Suprapubic skin (tissue), 4 donors: Measurements from ENCODE around the gene TCF23. TPM values are rescaled to one million over a fixed set of nuclear protein-coding genes. Genes with fewer than 3 reads are reported as not detected.

Experiments used
- DNase-seq, 2 donors: peaks; one replicate each; pipeline ENCODE4 v3.0.0-alpha.2; 2019; ENCODE audit warnings: low spot score in 2 of 2
- H3K27ac ChIP-seq: fragments of 200-600 bp; sonication (generic); one replicate; pipeline ENCODE4 v1.5.1; 2019
- H3K27me3 ChIP-seq: fragments of 200-600 bp; sonication (generic); one replicate; pipeline ENCODE4 v1.5.1; 2019
- H3K36me3 ChIP-seq: fragments of 200-600 bp; sonication (generic); one replicate; pipeline ENCODE4 v1.5.1; 2019
- H3K4me1 ChIP-seq: fragments of 200-600 bp; sonication (generic); one replicate; pipeline ENCODE4 v1.5.1; 2019
- H3K4me3 ChIP-seq: fragments of 200-600 bp; sonication (generic); one replicate; pipeline ENCODE4 v1.5.1; 2019; ENCODE audit warnings: mild to moderate bottlenecking
- H3K9me3 ChIP-seq: fragments of 200-600 bp; sonication (generic); one replicate; pipeline ENCODE4 v1.5.1; 2019
- CTCF ChIP-seq, 2 donors: fragments of 200-600 bp in 1 of 2; fragments of 450-650 bp in 1 of 2; sonication (generic) in 1 of 2; IDR thresholded peaks; one replicate each; pipeline ENCODE4 v1.5.1; 2016 to 2019; ENCODE audit warnings: antibody characterized with exemption in 2 of 2, mild to moderate bottlenecking in 1 of 2, moderate library complexity in 1 of 2
- EP300 ChIP-seq: sonication (generic); formaldehyde crosslinking; IDR thresholded peaks from one replicate; pipeline ENCODE4 v1.6.1; 2017; ENCODE audit warnings: antibody characterized with exemption
- POLR2A ChIP-seq, 2 donors: fragments of 450-650 bp; IDR thresholded peaks; one replicate each; pipeline ENCODE4 v1.6.1; 2017; ENCODE audit warnings: antibody characterized with exemption in 2 of 2, mild to moderate bottlenecking in 2 of 2, moderate library complexity in 2 of 2
- POLR2AphosphoS5 ChIP-seq, 3 donors: sonication (generic); formaldehyde crosslinking; IDR thresholded peaks; one replicate each; pipeline ENCODE4 v1.6.1; 2017; ENCODE audit warnings: antibody characterized with exemption in 3 of 3
- WGBS: methylation state at CpG from one replicate; pipeline ENCODE4 v1.1.5; 2018; 5-methylcytosine and 5-hydroxymethylcytosine counted together
- total RNA-seq, 4 donors: library from RNA; depleted of rRNA; stranded (reverse); fragments of >200 nt; gene quantifications; one replicate each; pipeline ENCODE4 v1.1.0, GENCODE V29; 2016

Gene TCF23
- total RNA-seq, 4 donors from 2014 or later: 0.11 TPM; not detected in 3

GRCh38 chr2:27125104-27125503 lies 23.7 kb upstream of the TCF23 start:
- 92% methylated on average over 3 of the region's 3 CpGs for WGBS
- no peaks in the 10 kb centered on the region for H3K27me3 ChIP-seq
- no peak overlapping the region for H3K4me3 ChIP-seq
- H3K27ac ChIP-seq: no peak overlapping the region
- H3K9me3 ChIP-seq: no peaks in the 10 kb centered on the region
- no peak for DNase-seq
- TF ChIP-seq POLR2AphosphoS5 (IDR thresholded peaks at IDR 0.05) (no peak), CTCF (IDR thresholded peaks at IDR 0.05) (no peak), POLR2A (IDR thresholded peaks at IDR 0.05) (no peak), EP300 (no peak)
- peaks cover 14% of the 10 kb centered on the region for H3K4me1 ChIP-seq
- peaks cover 7% of the 10 kb centered on the region for H3K36me3 ChIP-seq

DNA sequence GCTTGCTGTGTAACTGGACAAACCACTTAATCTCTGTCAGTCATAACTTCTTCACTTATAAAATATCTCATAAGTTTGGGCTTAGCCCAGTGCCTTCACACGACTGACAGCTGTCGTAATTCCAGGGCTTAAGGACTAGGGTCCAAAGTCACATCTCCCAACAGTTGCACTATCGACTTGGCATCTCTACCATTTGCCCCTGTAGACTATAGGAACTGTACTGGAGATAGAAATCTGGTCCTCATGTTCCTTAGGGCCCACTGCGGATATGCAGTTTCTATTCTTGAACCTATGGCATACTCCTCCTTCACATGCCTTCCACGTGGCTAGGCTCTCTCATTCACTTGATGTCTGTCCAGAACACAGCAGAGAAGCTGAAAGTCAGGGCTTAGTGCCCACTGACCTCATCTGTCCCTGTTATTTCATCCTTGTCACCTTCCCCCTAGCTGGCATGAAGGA lies 22.5 kb upstream of the TCF23 start:
- peak in 1 of 2 donors; percentile 6 for DNase-seq
- no peak overlapping the region for H3K27ac ChIP-seq
- WGBS: 52% methylated on average over 5 of the region's 5 CpGs
- H3K27me3 ChIP-seq: no peaks in the 10 kb centered on the region
- H3K9me3 ChIP-seq: no peaks in the 10 kb centered on the region
- H3K36me3 ChIP-seq: peaks cover 19% of the 10 kb centered on the region
- H3K4me3 ChIP-seq: no peak overlapping the region
- TF ChIP-seq EP300 (no peak), POLR2A (IDR thresholded peaks at IDR 0.05) (no peak), CTCF (IDR thresholded peaks at IDR 0.05) (no peak), POLR2AphosphoS5 (IDR thresholded peaks at IDR 0.05) (no peak)
- peaks cover 14% of the 10 kb centered on the region for H3K4me1 ChIP-seq

GRCh38 chr2:27127883-27128667 lies 20.7 kb upstream of the TCF23 start:
- 71% methylated on average over 2 of the region's 9 CpGs for WGBS
- H3K4me3 ChIP-seq: no peak overlapping the region
- H3K36me3 ChIP-seq: peaks cover 33% of the 10 kb centered on the region
- H3K9me3 ChIP-seq: no peaks in the 10 kb centered on the region
- peaks cover 18% of the 10 kb centered on the region for H3K4me1 ChIP-seq
- TF ChIP-seq CTCF (IDR thresholded peaks at IDR 0.05) (no peak), POLR2A (IDR thresholded peaks at IDR 0.05) (no peak), EP300 (no peak), POLR2AphosphoS5 (IDR thresholded peaks at IDR 0.05) (no peak)
- peak in 1 of 2 donors; percentile 26 for DNase-seq
- no peaks in the 10 kb centered on the region for H3K27me3 ChIP-seq
- no peak overlapping the region for H3K27ac ChIP-seq

DNA sequence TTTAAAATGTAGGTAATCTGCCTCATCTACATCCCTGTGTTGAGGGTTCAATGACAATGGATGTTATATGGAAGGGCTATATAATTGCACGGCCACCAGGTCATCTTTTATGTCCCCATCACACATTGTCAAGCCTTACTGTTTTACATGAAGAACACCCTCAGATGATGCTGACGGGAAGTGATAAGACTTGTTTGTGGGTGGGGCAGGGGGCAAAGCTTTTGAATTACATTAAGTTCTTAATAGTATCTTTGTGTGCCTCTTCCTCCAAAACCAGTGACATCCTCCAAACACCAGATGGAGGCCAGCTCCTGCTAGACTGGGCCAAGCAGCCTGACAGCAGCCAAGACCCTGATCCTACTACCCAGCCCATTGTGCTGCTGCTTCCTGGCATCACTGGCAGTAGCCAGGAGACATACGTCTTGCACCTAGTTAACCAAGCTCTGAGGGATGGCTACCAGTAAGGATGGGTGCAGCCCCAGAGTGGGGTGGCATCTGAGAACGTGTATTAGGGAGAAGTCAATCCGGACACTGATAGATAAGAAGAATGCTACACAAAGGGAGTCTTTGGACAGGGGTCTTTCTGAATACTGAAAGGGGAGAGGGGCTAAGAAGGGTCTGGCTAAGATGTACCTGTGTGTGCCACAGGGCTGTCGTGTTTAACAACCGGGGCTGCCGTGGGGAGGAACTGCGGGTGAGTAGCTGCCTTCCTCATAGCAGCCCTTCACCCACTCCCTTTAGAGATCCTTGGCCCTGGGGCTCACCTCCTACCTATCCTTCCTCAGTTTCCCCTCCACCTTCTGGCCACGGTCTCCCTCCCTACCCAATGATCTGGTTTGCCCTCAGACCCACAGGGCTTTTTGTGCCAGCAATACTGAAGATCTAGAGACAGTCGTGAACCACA lies 19.9 kb upstream of the TCF23 start:
- H3K27me3 ChIP-seq: no peaks in the 10 kb centered on the region
- 79% methylated on average over 11 of the region's 11 CpGs for WGBS

More for the DNA sequence above, 19.9 kb upstream of the TCF23 start:
- TF ChIP-seq POLR2A (IDR thresholded peaks at IDR 0.05) (no peak), POLR2AphosphoS5 (IDR thresholded peaks at IDR 0.05) (no peak), CTCF (IDR thresholded peaks at IDR 0.05) (no peak), EP300 (no peak)
- Histone ChIP-seq H3K4me1 (peaks cover 18% of the 10 kb centered on the region), H3K9me3 (no peaks in the 10 kb centered on the region), H3K4me3 (no peak overlapping the region), H3K27ac (no peak overlapping the region), H3K36me3 (peaks cover 33% of the 10 kb centered on the region)
- no peak for DNase-seq
